Ecto neural progenitor cell (in vitro differentiated cells): Measurements from ENCODE around the gene CDC34.

Experiments
- DNase-seq: peaks from one replicate; pipeline ENCODE4 v3.0.0-alpha.2; 2018; ENCODE audit warnings: low spot score

CDC34 gene

GRCh38 chr19:588741-589692 lies 57.5 kb downstream of the CDC34 start:
- DNase-seq: no peak

GRCh38 chr19:589693-590395 lies 58.3 kb downstream of the CDC34 start, which contains the start of gene HCN2:
HCN2 (plus strand) TSS chr19:589881; CDS start chr19:589946, 65 bp downstream.
- no peak for DNase-seq

DNA sequence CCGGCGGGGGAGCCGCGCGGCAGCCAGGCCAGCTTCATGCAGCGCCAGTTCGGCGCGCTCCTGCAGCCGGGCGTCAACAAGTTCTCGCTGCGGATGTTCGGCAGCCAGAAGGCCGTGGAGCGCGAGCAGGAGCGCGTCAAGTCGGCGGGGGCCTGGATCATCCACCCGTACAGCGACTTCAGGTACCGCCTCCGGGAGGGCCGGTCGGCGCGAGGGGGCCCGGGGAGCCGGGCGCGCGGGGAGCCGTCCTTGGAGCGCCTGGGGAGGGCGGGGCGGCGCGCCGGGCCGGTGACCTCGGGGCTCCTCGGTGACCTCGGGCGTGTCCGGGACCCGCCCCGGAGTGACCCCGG lies 58.8 kb downstream of the CDC34 start:
- DNase-seq: no peak

- no peak for DNase-seq
Measured at GRCh38 chr19:590750-591098, 59.2 kb downstream of the CDC34 start.

DNA sequence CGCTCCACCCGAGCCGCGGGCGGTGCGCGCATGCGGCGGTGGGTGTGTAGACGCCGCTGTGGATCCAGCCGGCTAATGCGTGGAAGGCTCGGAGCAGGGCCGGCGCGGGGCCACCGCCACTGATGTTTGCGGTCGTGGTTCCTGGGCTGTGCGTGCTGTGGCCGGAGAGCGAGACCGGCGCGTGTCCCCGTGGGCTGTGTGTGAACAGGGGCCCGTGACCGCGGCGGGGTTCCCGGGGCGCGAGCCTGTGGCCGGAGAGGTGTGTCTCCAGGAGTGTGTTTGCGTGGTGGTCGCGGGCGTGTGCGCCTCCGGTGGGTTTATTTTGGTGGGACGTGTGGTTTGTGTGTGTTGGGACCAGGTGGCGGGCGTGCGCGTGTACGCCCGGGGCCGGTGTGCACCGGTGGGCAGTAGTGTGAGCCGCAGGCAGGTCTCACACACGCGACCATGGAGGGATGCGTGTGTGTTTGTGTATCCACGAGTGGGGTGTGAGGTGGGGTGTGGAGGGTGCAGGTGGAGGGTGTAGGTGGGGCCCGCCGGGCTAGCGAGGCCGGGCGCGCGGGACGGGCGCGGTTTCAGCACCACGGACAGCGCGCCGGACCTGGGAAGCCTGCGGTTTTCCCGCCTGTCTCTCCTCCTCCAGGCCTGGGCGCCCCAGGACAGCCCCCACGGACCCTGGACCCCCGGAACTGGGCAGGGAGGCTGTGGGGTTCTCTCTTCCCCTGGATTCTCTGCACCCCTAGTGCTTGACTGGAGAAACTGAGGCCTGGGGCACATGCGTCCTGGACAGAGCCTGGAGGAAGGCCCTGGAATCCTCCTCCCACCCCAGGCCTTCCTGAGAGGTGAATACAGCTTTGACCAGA lies 59.8 kb downstream of the CDC34 start:
- peak; percentile 81 for DNase-seq
